ENCODE data around the gene FBXO5. TPM values are rescaled to one million over a fixed set of nuclear protein-coding genes. Genes with fewer than 3 reads are reported as not detected.

The FBXO5 gene
- total RNA-seq, 1 experiment from 2014 or later = 17.8 TPM

DNA sequence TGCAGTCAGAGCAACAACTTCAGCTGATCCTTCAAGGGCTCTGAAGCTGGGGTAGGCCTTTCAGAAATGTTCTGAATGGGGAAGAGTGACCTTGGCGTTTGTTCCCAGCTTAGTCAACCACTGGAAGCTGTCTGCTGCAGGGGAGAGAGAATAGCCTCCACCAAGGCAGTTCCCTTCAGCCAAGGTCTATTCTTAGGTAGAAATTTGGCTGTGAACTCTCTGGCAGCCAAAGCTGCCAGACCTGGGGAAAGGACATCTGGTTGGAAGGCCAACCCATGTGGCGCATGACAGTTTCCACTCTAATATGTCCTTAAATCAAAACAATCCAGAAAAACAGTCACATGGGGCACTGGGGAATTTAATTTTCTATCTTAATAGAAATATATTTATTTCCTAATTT is 60.1 kb downstream of the FBXO5 start:
- no peak for DNase-seq (ENCODE audit: low read depth, low spot score)
- in situ Hi-C loops (cut with HindIII; ENCODE audit: low pct_unique_long_range_greater_than_20kb, low sequenced_read_pairs) = no loop called here

Small RNA genes within 50 kb of the gene (small RNA-seq; reads per million reads assigned to genes)
- 0 reads per million in 2 experiments for gene AL080276.1

Other genes with a start within 250 kb of the FBXO5 start
- gene VIP, start 232.2 kb downstream of the FBXO5 start, total RNA-seq (2014; rRNA removed; shearing (Covaris generic)) = 0.16 TPM in 1 of 2 replicates, not detected in the other
- gene MTRF1L, start 19.7 kb upstream of the FBXO5 start, total RNA-seq (2014; rRNA removed; shearing (Covaris generic)) = 29.0 and 32.5 TPM in 2 replicates
- gene RGS17, start 148.2 kb upstream of the FBXO5 start, total RNA-seq (2014; rRNA removed; shearing (Covaris generic)) = 1.1 and 1.2 TPM in 2 replicates